ENCODE data around the gene OR4D10.

GRCh38 chr11:59473015-59473414 is at the start of gene OR4D10:
- TF ChIP-seq POLR2A (IDR thresholded peaks at IDR 0.05) (no peak), CTCF (IDR thresholded peaks at IDR 0.05) (no peak), EP300 (IDR thresholded peaks at IDR 0.05) (no peak), POLR2AphosphoS5 (IDR thresholded peaks at IDR 0.05) (no peak)
